GM10248 (cell line): ENCODE data around the gene PWWP2B.

Experiments used
- CTCF ChIA-PET: fragments of 300-600 bp; sonication (Branson Sonifier 250); formaldehyde crosslinking; extraction: SDS; loops from one replicate; lab custom pipeline; 2021; ENCODE audit warnings: antibody characterized with exemption; lab: Yijun Ruan, JAX
- POLR2A ChIA-PET: fragments of 350-650 bp; sonication (Branson Sonifier 250); formaldehyde crosslinking; extraction: SDS; loops from one replicate; lab custom pipeline; 2020; ENCODE audit warnings: antibody characterized with exemption; lab: Yijun Ruan, JAX
- DNase-seq: peaks from one replicate; pipeline ENCODE4 v3.0.0; 2012; ENCODE audit errors: extremely low spot score
- TF ChIP-seq, protein P1 (sequence below): IDR thresholded peaks from 2 replicates; pipeline ENCODE4 v1.5.1; 2012; ENCODE audit warnings: mild to moderate bottlenecking, low read depth; ENCODE audit errors: extremely low read depth, missing control alignments, control extremely low read depth

Gene PWWP2B

DNA sequence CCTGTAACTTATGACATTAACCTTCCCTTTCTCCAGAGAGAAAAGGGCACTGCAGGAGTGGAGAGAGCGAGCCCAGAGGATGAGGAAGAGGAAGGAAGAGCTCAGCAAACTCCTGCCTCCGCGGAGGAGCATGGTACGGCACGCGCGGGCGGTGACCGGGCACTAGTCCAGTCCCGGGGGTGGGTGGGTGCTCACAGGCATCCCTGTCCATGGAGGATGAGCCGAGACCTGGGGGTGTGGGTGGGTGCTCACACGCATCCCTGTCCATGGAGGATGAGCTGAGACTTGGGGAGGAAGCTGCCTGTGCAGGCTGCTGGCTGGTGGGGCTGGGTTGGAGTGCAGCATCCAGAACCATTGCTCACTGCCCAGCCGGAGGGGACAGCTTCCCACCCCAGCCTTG, 41.2 kb upstream of the PWWP2B start:
- ChIA-PET POLR2A (no interaction called here), CTCF (interaction anchor here (1.5 kb wide), 1 partner anchor 213 kb away, joined by 3 read pairs; no protein-coding TSS in a partner anchor)
- TF ChIP-seq, protein P1, sequence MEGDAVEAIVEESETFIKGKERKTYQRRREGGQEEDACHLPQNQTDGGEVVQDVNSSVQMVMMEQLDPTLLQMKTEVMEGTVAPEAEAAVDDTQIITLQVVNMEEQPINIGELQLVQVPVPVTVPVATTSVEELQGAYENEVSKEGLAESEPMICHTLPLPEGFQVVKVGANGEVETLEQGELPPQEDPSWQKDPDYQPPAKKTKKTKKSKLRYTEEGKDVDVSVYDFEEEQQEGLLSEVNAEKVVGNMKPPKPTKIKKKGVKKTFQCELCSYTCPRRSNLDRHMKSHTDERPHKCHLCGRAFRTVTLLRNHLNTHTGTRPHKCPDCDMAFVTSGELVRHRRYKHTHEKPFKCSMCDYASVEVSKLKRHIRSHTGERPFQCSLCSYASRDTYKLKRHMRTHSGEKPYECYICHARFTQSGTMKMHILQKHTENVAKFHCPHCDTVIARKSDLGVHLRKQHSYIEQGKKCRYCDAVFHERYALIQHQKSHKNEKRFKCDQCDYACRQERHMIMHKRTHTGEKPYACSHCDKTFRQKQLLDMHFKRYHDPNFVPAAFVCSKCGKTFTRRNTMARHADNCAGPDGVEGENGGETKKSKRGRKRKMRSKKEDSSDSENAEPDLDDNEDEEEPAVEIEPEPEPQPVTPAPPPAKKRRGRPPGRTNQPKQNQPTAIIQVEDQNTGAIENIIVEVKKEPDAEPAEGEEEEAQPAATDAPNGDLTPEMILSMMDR: no peak
- no peak for DNase-seq

- no peak for DNase-seq
- ChIA-PET CTCF (interaction anchor here (1.5 kb wide), 1 partner anchor 214 kb away, joined by 3 read pairs; no protein-coding TSS in a partner anchor), POLR2A (no interaction called here)
- TF ChIP-seq, protein P1: no peak
Observed at GRCh38 chr10:132356621-132357195, 40.3 kb upstream of the PWWP2B start.

- ChIA-PET POLR2A (no interaction called here), CTCF (no interaction called here)
- no peak for DNase-seq
- TF ChIP-seq, protein P1: no peak
Observed at GRCh38 chr10:132357286-132358058, 39.5 kb upstream of the PWWP2B start.

DNA sequence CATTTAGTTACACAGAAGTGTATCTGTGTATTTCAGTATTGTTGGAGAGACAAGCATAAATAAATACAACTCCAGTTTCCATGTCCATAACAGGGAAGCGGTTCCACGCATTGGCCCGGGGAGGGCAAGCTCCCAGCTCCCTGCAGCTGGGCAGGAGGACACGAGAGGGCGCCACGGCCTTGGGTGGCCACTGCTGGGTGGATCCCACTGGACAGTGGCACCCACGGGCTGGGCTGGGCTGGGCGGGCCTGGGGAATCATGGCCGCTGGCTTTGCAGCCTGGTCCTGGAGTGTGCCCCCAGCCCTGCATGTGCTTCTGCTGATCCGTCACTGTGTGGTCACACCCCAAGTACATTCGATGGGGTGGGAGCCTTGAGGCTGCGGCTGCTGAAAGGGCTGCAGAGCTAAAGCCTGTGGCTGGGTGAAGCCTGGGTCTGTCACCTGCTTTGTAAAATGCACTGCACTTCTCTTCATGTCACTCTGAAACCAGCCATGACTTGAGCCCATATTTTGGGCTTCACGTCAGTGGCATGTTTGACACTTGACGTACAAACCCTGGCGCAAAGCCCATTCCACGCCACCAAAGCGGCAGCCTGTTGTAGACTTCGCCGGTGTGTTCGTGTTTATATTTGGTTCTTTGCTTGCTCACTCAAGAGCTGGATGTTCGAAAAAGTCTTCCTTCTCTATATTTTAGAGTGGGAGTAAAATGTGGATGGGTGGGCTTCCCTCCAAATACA, 37.5 kb upstream of the PWWP2B start:
- CTCF ChIA-PET: interaction anchor here (1.7 to 1.8 kb wide), 2 partner anchors 12 to 125 kb away, joined by 4 to 5 read pairs; no protein-coding TSS in a partner anchor
- TF ChIP-seq, protein P1: no peak
- no peak for DNase-seq
- POLR2A ChIA-PET: no interaction called here

DNA sequence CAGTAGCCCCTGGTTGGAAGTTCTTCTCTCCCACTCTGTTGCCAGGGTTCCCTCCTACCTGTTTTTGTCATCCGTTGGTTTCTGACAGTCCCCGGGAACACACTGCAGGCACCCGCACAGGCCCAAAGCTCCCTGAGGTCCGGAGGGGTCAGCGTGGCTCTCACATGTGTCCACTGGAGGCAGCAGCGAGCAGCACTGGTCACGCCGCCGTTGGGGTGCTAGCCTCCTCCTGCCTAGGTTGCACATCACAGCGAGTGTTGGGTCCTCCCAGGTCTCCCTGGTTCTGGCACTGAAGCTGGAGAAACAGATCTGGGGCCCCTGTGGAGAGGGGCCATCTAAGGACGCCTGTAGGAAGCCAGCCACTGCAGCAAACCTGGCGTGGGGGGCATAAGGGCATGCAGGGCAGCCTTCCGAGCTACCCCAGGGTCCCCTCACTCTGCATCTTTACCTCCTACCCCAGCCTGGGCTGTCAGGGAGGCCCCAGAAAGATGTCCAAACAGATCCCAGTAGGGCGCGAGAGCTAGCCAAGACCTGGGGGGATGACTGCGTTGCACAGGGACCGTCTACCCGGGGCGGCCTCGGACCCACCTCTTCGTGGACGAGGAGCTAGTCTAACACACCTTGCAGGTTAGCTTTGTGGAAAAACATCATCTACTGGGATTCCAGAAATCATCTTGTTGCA, 36.1 kb upstream of the PWWP2B start:
- DNase-seq: no peak
- CTCF ChIA-PET: interaction anchor here (0.7 to 1.8 kb wide), 3 partner anchors 11 to 127 kb away, joined by 3 to 5 read pairs (median 4); no protein-coding TSS in a partner anchor

More for the DNA sequence above, 36.1 kb upstream of the PWWP2B start:
- TF ChIP-seq, protein P1: peak; percentile 22
- POLR2A ChIA-PET: no interaction called here
